Activated CD4-positive, alpha-beta memory T cell treated with anti-CD3 and anti-CD28 coated beads for 36 hours (primary cell): ENCODE data around the gene NLGN2. TPM values are rescaled to one million over a fixed set of nuclear protein-coding genes. Genes with fewer than 3 reads are reported as not detected.

Source experiments
- CTCF ChIA-PET: fragments of 350-600 bp; sonication (Branson Sonifier 250); formaldehyde crosslinking; loops from one replicate; lab custom pipeline; 2021; ENCODE audit warnings: antibody characterized with exemption, inconsistent platforms; lab: Charles Lee
- POLR2A ChIA-PET: fragments of 350-600 bp; sonication (Branson Sonifier 250); formaldehyde crosslinking; loops from one replicate; lab custom pipeline; 2021; ENCODE audit warnings: antibody characterized with exemption; lab: Charles Lee
- DNase-seq: peaks from one replicate; pipeline ENCODE4 v3.0.0-alpha.2; 2020
- H3K27ac Mint-ChIP-seq: one replicate; pipeline ENCODE4 v1.8.0; 2021; ENCODE audit warnings: mixed read lengths
- H3K27me3 Mint-ChIP-seq: one replicate; pipeline ENCODE4 v1.8.0; 2021; ENCODE audit warnings: mixed read lengths
- H3K36me3 Mint-ChIP-seq: one replicate; pipeline ENCODE4 v1.8.0; 2021; ENCODE audit warnings: mixed read lengths
- H3K4me1 Mint-ChIP-seq: one replicate; pipeline ENCODE4 v1.8.0; 2021; ENCODE audit warnings: low read depth, mixed read lengths
- H3K4me3 Mint-ChIP-seq: one replicate; pipeline ENCODE4 v1.8.0; 2021; ENCODE audit warnings: mild to moderate bottlenecking, mixed read lengths
- H3K9me3 Mint-ChIP-seq: one replicate; pipeline ENCODE4 v1.8.0; 2021; ENCODE audit warnings: mixed read lengths
- intact Hi-C: fragments of 100-400 bp; cut with micrococcal nuclease; formaldehyde crosslinking; loops from one replicate; pipeline ENCODE4 v1.15.1; 2023
- total RNA-seq, 2 experiments: library from RNA; stranded (reverse); gene quantifications; one replicate each; pipeline ENCODE4 v1.2.3, GENCODE V29; 2021

Gene NLGN2
- total RNA-seq, 2 experiments from 2014 or later = 9.0 to 9.9 TPM

- H3K4me1 Mint-ChIP-seq = peaks cover 23% of the 10 kb centered on the region
- H3K9me3 Mint-ChIP-seq = no peaks in the 10 kb centered on the region
- H3K36me3 Mint-ChIP-seq = no peaks in the 10 kb centered on the region
- POLR2A ChIA-PET = interaction anchor here (1.2 kb wide), 1 partner anchor 11 kb away, joined by 3 read pairs; the partner anchor contains the start of gene PLSCR3
- H3K27ac Mint-ChIP-seq = no peak overlapping the region
- DNase-seq = no peak
- intact Hi-C loops = loop anchor here (2.0 kb wide), 1 partner anchor 55 kb away; no protein-coding TSS in a partner anchor
- CTCF ChIA-PET = interaction anchor here (1.0 kb wide), 1 partner anchor 31 kb away, joined by 6 read pairs; no protein-coding TSS in a partner anchor
- peak overlapping the region; percentile 76 for H3K4me3 Mint-ChIP-seq
- H3K27me3 Mint-ChIP-seq = no peaks in the 10 kb centered on the region
Observed at GRCh38 chr17:7405350-7406234, 2.1 kb upstream of the NLGN2 start.

DNA sequence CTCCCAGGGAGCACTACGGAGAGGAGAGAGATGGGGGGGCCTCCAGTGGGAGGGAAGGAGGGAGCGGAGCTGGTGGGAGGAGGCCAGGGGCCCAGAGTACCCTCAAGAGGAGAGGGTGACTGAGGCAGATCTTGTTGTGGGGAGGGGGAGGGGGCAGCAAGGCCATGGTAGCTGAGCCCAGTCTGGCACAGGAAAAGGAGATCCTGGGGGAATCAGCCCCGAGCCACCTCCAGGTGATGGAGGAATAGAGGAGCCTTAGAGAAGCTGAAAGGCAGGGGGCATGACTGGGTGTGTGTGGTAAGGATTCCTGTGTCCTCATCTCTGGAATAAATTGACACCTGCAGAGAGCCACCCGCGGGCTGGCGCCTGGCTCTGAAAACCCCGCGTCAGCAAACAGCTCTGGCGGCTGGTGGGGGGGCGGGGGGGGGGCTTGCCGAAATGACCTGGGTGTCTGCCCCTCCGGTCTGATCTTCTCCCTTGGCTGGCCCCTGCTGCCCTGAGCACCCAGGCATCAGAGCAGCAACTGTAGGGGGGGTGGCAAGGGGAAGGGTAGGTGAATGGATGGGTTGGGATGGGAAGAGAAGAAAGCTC lies 1.3 kb upstream of the NLGN2 start:
- intact Hi-C loops = no loop called here
- no peaks in the 10 kb centered on the region for H3K36me3 Mint-ChIP-seq
- ChIA-PET CTCF (interaction anchor here (1.0 kb wide), 1 partner anchor 31 kb away, joined by 6 read pairs; no protein-coding TSS in a partner anchor), POLR2A (interaction anchor here (1.2 kb wide), 1 partner anchor 12 kb away, joined by 3 read pairs; the partner anchor contains the start of gene PLSCR3)
- H3K4me3 Mint-ChIP-seq = no peak overlapping the region
- H3K27me3 Mint-ChIP-seq = no peaks in the 10 kb centered on the region
- no peak for DNase-seq
- no peak overlapping the region for H3K27ac Mint-ChIP-seq
- H3K9me3 Mint-ChIP-seq = no peaks in the 10 kb centered on the region
- H3K4me1 Mint-ChIP-seq = peaks cover 23% of the 10 kb centered on the region

DNA sequence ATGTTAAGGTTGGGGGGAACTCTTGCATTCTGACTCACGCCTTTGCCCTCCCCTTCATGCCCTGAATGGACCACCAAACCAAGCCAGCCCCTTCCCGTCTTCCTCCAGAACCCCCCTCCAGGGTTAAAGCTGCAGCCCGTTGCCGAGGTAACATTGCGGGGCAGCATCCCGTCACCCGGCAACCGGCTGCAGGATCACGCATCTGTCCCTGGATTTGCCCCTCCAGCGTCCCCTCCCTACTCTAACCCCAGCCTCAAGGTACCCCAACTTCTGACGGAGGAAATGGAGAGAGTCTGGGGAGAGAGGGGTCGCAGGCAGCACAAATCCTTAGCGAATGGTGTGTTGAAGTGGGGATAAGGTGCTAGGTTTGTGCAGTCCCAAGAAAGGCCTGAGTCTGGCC lies 563 bp upstream of the NLGN2 start:
- no peak overlapping the region for H3K27ac Mint-ChIP-seq
- ChIA-PET POLR2A (no interaction called here), CTCF (interaction anchor here (1.0 to 1.5 kb wide), 2 partner anchors 30 to 51 kb away, joined by 3 to 6 read pairs; no protein-coding TSS in a partner anchor)

GRCh38 chr17:7408252-7408727 lies 645 bp downstream of the NLGN2 start:
- no peak overlapping the region for H3K4me3 Mint-ChIP-seq
- DNase-seq = peak; percentile 53
- POLR2A ChIA-PET = no interaction called here

More for the DNA sequence above, 563 bp upstream of the NLGN2 start:
- H3K27me3 Mint-ChIP-seq = no peaks in the 10 kb centered on the region
- no peak overlapping the region for H3K4me3 Mint-ChIP-seq
- H3K36me3 Mint-ChIP-seq = no peaks in the 10 kb centered on the region
- H3K4me1 Mint-ChIP-seq = peaks cover 21% of the 10 kb centered on the region
- no peak for DNase-seq
- intact Hi-C loops = no loop called here
- H3K9me3 Mint-ChIP-seq = no peaks in the 10 kb centered on the region

GRCh38 chr17:7408863-7409262 lies 1.2 kb downstream of the NLGN2 start:
- H3K27ac Mint-ChIP-seq = no peak overlapping the region
- peaks cover 15% of the 10 kb centered on the region for H3K4me1 Mint-ChIP-seq
- intact Hi-C loops = no loop called here
- no peaks in the 10 kb centered on the region for H3K9me3 Mint-ChIP-seq
- CTCF ChIA-PET = no interaction called here
- POLR2A ChIA-PET = no interaction called here
- DNase-seq = no peak
- H3K36me3 Mint-ChIP-seq = no peaks in the 10 kb centered on the region
- H3K4me3 Mint-ChIP-seq = no peak overlapping the region
- no peaks in the 10 kb centered on the region for H3K27me3 Mint-ChIP-seq

More at GRCh38 chr17:7408252-7408727, 645 bp downstream of the NLGN2 start:
- Mint-ChIP-seq H3K27ac (no peak overlapping the region), H3K36me3 (no peaks in the 10 kb centered on the region), H3K9me3 (no peaks in the 10 kb centered on the region), H3K4me1 (peaks cover 15% of the 10 kb centered on the region), H3K27me3 (no peaks in the 10 kb centered on the region)
- CTCF ChIA-PET = interaction anchor here (1.5 kb wide), 1 partner anchor 52 kb away, joined by 3 read pairs; no protein-coding TSS in a partner anchor
- intact Hi-C loops = no loop called here

DNA sequence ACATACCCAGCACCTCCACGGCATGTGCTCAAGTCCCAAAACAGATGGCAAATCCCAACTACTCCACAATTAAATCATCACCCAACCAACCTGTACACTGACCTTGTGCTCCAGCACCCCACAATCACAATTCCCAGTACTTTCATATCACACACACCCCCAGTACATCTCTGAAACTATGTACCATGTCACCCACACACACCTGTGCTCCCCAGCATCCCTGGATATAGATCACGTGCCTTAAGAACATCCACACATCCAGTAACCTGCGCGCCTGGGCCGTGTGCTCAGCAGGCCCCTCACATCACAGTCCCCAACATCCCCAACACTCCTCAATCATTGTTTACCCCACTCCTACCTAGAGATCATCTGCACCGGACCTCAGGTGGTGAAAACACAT lies 2.1 kb downstream of the NLGN2 start:
- ChIA-PET CTCF (no interaction called here), POLR2A (no interaction called here)
- Mint-ChIP-seq H3K36me3 (no peaks in the 10 kb centered on the region), H3K27me3 (no peaks in the 10 kb centered on the region), H3K27ac (no peak overlapping the region), H3K4me1 (peaks cover 15% of the 10 kb centered on the region), H3K9me3 (no peaks in the 10 kb centered on the region), H3K4me3 (no peak overlapping the region)
- intact Hi-C loops = no loop called here
- no peak for DNase-seq

DNA sequence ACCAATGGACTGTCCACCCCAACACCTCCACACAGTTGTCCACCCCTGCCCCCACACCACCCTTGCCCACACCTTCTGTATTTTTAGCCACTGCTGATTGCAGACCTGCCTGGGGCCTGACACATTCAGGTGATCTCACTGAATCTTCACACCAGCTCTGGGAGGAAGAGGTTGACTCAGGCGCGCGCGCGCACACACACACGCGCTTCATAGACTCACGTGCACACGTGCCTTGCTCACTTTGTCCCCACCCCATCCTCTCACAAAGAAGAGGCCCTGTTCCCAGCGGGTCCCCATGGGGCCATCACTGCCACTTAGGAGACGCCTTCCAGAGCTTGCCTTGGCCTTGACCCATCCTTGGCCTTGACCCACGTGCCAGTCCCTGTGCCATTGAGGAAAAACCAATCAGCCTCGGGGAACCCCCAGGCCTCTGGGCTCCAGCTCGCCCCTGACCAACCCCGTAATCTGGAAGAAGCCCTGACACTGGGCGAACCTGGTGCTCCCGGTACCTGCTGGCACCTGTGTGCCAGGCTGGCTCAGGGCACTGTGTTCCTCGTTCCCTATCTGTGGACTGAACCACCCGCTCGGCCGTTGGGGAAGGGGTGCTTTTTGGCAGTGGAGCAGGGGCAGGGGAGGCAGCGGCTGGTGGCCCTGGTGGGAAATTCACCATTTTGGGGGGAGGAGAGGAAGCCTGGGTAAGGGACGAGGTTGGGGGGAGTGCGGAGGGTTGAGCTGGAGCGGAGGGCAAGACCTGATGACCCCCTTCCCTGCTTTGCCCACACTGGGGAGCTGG lies 3.2 kb downstream of the NLGN2 start:
- DNase-seq = no peak
- CTCF ChIA-PET = no interaction called here
- Mint-ChIP-seq H3K27me3 (no peaks in the 10 kb centered on the region), H3K4me1 (peaks cover 9% of the 10 kb centered on the region), H3K4me3 (no peak overlapping the region), H3K9me3 (no peaks in the 10 kb centered on the region), H3K27ac (no peak overlapping the region), H3K36me3 (no peaks in the 10 kb centered on the region)
- intact Hi-C loops = no loop called here
- POLR2A ChIA-PET = no interaction called here

GRCh38 chr17:7411427-7411750 lies 3.7 kb downstream of the NLGN2 start:
- H3K27ac Mint-ChIP-seq = no peak overlapping the region
- peaks cover 5% of the 10 kb centered on the region for H3K4me1 Mint-ChIP-seq
- H3K4me3 Mint-ChIP-seq = no peak overlapping the region
- CTCF ChIA-PET = no interaction called here
- H3K27me3 Mint-ChIP-seq = no peaks in the 10 kb centered on the region
- no peak for DNase-seq
- no peaks in the 10 kb centered on the region for H3K36me3 Mint-ChIP-seq
- H3K9me3 Mint-ChIP-seq = no peaks in the 10 kb centered on the region
- POLR2A ChIA-PET = no interaction called here
- intact Hi-C loops = no loop called here

DNA sequence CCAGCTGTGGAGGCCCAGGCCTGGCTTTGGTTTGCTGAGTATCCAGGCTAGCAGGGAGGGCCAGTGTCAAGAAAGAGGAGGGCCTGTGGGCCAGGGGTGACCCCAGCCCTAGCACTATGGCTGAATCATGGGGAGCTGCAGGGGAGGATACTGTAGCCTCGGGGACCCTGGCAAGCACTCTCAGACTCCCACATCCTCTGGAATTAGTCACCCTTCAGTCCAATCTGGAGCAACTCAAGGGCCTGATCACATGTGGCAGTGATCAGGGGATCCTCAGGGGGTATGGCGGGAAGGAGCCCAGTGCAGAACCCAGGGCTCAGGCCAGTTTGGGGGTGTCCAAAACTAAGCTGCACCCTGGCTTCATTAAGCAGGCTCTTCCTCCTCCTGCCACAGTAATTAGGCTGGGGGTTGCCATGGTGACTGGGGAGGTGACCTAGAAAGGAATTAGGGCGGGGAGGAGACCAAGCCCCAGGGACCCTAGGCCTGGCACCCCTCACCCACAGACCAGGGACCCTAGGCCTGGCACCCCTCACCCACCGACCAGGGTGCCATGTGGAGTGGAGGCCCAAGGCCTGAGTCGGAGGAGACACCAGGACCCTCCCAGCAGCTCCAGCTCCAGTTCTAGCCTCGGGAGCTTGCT lies 5.8 kb downstream of the NLGN2 start:
- ChIA-PET CTCF (interaction anchor here (0.7 to 1.1 kb wide), 2 partner anchors 56 to 75 kb away, joined by 3 to 5 read pairs; no protein-coding TSS in a partner anchor), POLR2A (interaction anchor here (0.6 kb wide), 1 partner anchor 104 kb away, joined by 4 read pairs; no protein-coding TSS in a partner anchor)
- Mint-ChIP-seq H3K27ac (no peak overlapping the region), H3K4me1 (no peaks in the 10 kb centered on the region), H3K4me3 (no peak overlapping the region), H3K27me3 (no peaks in the 10 kb centered on the region), H3K36me3 (no peaks in the 10 kb centered on the region), H3K9me3 (no peaks in the 10 kb centered on the region)
- DNase-seq = no peak
- intact Hi-C loops = no loop called here

GRCh38 chr17:7414837-7415236 lies 7.2 kb downstream of the NLGN2 start:
- Mint-ChIP-seq H3K4me3 (no peak overlapping the region), H3K9me3 (no peaks in the 10 kb centered on the region), H3K27me3 (no peaks in the 10 kb centered on the region), H3K36me3 (no peaks in the 10 kb centered on the region), H3K27ac (no peak overlapping the region), H3K4me1 (no peaks in the 10 kb centered on the region)
- DNase-seq = no peak
- CTCF ChIA-PET = no interaction called here
- POLR2A ChIA-PET = no interaction called here
- intact Hi-C loops = no loop called here

- DNase-seq = no peak
- Mint-ChIP-seq H3K27me3 (no peaks in the 10 kb centered on the region), H3K4me3 (no peak overlapping the region), H3K36me3 (no peaks in the 10 kb centered on the region), H3K27ac (no peak overlapping the region), H3K9me3 (no peaks in the 10 kb centered on the region), H3K4me1 (no peaks in the 10 kb centered on the region)
- intact Hi-C loops = no loop called here
- ChIA-PET CTCF (no interaction called here), POLR2A (no interaction called here)
Observed at GRCh38 chr17:7415784-7416183, 8.1 kb downstream of the NLGN2 start.
